ENCODE measurements around the gene SUB1.
"Not testable (repeated sequence)": the region's sequence is repeated elsewhere in the genome, so short reads cannot be mapped to it uniquely, and the experiment has no call there.

Gene SUB1

GRCh38 chr5:32585446-32586275 is at the start of gene SUB1:
Gene SUB1 (plus strand): TSS chr5:32585557. CDS start chr5:32588513, 2,956 bp downstream.
- peak; percentile 97 for DNase-seq

GRCh38 chr5:32536246-32536645 is 49.1 kb upstream of the SUB1 start:
- no peak for DNase-seq

GRCh38 chr5:32537437-32538029 is 47.8 kb upstream of the SUB1 start:
- not testable (repeated sequence) for DNase-seq

GRCh38 chr5:32538031-32538547 is 47.3 kb upstream of the SUB1 start:
- DNase-seq, result peak; percentile 51

- no peak for DNase-seq
Measured at GRCh38 chr5:32539981-32540845, 45.1 kb upstream of the SUB1 start.

- no peak for DNase-seq
Measured at GRCh38 chr5:32541241-32541640, 44.1 kb upstream of the SUB1 start.

- DNase-seq, result no peak
Measured at GRCh38 chr5:32542216-32543059, 42.9 kb upstream of the SUB1 start.

GRCh38 chr5:32543291-32543690 is 42.1 kb upstream of the SUB1 start:
- no peak for DNase-seq

GRCh38 chr5:32545102-32545800 is 40.1 kb upstream of the SUB1 start:
- DNase-seq, result no peak

- DNase-seq, result no peak
Measured at GRCh38 chr5:32551194-32551593, 34.2 kb upstream of the SUB1 start.

GRCh38 chr5:32551865-32552264 is 33.5 kb upstream of the SUB1 start:
- no peak for DNase-seq

GRCh38 chr5:32552491-32552890 is 32.9 kb upstream of the SUB1 start:
- not testable (repeated sequence) for DNase-seq

GRCh38 chr5:32552936-32553335 is 32.4 kb upstream of the SUB1 start:
- no peak for DNase-seq

- DNase-seq, result not testable (repeated sequence)
Measured at GRCh38 chr5:32554181-32554780, 31.1 kb upstream of the SUB1 start.

- not testable (repeated sequence) for DNase-seq
Measured at GRCh38 chr5:32556543-32556942, 28.8 kb upstream of the SUB1 start.

GRCh38 chr5:32559411-32559810 is 25.9 kb upstream of the SUB1 start:
- DNase-seq, result no peak

- no peak for DNase-seq
Measured at GRCh38 chr5:32559921-32560320, 25.4 kb upstream of the SUB1 start.

GRCh38 chr5:32562056-32562455 is 23.3 kb upstream of the SUB1 start:
- no peak for DNase-seq

- no peak for DNase-seq
Measured at GRCh38 chr5:32562843-32563242, 22.5 kb upstream of the SUB1 start.

- no peak for DNase-seq
Measured at GRCh38 chr5:32563614-32564013, 21.7 kb upstream of the SUB1 start.

- no peak for DNase-seq
Measured at GRCh38 chr5:32565145-32565544, 20.2 kb upstream of the SUB1 start.
